Astrocyte of the spinal cord (primary cell): ENCODE measurements around the gene PXMP2.

Experiments
- DNase-seq: peaks from one replicate; pipeline ENCODE4 v3.0.0; 2011; ENCODE audit warnings: low read depth, low spot score
- H3K4me3 ChIP-seq: 2 replicates; pipeline ENCODE4 v1.5.1; 2011; ENCODE audit warnings: low read depth, mild to moderate bottlenecking, low read length, moderate library complexity
- in situ Hi-C: cut with HindIII; loops from 2 replicates; pipeline ENCODE4 v1.10.0; 2017; ENCODE audit warnings: low sequenced_read_pairs
- TF ChIP-seq, protein P1 (sequence below): IDR thresholded peaks from 2 replicates; pipeline ENCODE4 v1.5.1; 2012; ENCODE audit warnings: low read depth, mild to moderate bottlenecking, low read length, inconsistent platforms

PXMP2 gene

GRCh38 chr12:132642846-132643835, 44.2 kb upstream of the PXMP2 start:
- DNase-seq, result no peak

GRCh38 chr12:132646850-132647249, 40.5 kb upstream of the PXMP2 start:
- H3K4me3 ChIP-seq, result no peak overlapping the region
- TF ChIP-seq, protein P1, sequence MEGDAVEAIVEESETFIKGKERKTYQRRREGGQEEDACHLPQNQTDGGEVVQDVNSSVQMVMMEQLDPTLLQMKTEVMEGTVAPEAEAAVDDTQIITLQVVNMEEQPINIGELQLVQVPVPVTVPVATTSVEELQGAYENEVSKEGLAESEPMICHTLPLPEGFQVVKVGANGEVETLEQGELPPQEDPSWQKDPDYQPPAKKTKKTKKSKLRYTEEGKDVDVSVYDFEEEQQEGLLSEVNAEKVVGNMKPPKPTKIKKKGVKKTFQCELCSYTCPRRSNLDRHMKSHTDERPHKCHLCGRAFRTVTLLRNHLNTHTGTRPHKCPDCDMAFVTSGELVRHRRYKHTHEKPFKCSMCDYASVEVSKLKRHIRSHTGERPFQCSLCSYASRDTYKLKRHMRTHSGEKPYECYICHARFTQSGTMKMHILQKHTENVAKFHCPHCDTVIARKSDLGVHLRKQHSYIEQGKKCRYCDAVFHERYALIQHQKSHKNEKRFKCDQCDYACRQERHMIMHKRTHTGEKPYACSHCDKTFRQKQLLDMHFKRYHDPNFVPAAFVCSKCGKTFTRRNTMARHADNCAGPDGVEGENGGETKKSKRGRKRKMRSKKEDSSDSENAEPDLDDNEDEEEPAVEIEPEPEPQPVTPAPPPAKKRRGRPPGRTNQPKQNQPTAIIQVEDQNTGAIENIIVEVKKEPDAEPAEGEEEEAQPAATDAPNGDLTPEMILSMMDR, result no peak
- in situ Hi-C loops, result no loop called here
- no peak for DNase-seq

More at GRCh38 chr12:132642846-132643835, 44.2 kb upstream of the PXMP2 start:
- H3K4me3 ChIP-seq, result no peak overlapping the region
- TF ChIP-seq, protein P1, result no peak
- in situ Hi-C loops, result no loop called here

DNA sequence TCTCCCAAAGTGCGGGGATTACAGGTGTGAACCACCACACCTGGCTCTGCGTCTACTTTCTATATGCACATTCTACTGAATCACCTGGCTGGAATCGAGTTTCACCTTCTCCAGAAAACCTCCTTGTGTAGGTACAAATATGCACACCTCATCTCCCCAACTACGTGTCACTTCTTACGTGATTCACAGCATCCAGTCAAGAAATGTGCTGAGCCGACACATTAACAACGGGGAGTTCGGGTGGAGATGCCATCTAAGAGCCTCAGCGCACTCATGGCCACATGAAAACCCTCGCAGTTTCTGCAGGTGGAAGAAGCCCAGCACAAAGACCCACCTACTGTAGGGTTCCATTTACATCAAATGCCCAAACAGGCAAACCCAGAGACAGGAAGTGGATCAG, 39.5 kb upstream of the PXMP2 start:
- in situ Hi-C loops, result no loop called here
- H3K4me3 ChIP-seq, result no peak overlapping the region
- TF ChIP-seq, protein P1, result no peak
- DNase-seq, result no peak

GRCh38 chr12:132648616-132649225, 38.7 kb upstream of the PXMP2 start:
- in situ Hi-C loops, result no loop called here
- DNase-seq, result no peak

GRCh38 chr12:132649226-132649945, 38.0 kb upstream of the PXMP2 start:
- in situ Hi-C loops, result no loop called here
- TF ChIP-seq, protein P1, result no peak

More at GRCh38 chr12:132648616-132649225, 38.7 kb upstream of the PXMP2 start:
- no peak overlapping the region for H3K4me3 ChIP-seq
- TF ChIP-seq, protein P1, result no peak

DNA sequence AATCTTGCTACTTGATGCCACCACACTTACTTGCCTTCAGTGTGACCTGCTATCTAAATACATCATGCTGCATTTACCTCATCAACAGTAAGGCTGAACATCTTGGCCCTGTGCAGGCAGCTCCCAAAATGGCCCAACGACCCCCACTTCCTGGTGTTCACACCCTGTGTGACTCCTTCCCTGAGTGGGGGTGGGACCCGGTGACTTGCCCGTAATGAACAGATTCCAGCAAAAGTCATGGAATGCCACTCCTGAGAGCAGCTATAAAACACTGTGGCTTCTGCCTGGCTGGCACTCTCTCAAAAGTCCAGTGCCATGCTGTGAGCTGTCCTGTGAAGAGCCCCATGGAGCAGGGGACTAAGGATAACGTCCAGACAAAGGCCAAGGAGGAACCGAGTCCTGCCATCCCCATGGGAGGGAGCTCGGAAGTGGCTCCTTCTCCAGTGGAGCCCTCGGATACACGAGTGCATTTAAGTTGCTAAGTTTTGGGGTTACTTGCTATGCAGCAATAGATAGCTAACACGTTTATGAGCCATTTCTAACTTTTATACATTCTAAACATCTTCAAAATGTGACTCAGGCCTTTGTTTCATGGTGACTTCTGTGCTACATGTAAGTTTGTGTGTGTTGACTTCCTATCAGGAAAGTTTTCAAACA, 35.8 kb upstream of the PXMP2 start:
- TF ChIP-seq, protein P1, result no peak
- no peak for DNase-seq
- in situ Hi-C loops, result no loop called here
- H3K4me3 ChIP-seq, result no peak overlapping the region

More at GRCh38 chr12:132649226-132649945, 38.0 kb upstream of the PXMP2 start:
- no peak overlapping the region for H3K4me3 ChIP-seq
- no peak for DNase-seq
